OCI-LY1 (cell line): ENCODE results near the gene OCIAD1.
"Not testable (repeated sequence)": the region's sequence is repeated elsewhere in the genome, so short reads cannot be mapped to it uniquely, and the experiment has no call there.

ENCODE experiments used
- H2AFZ ChIP-seq: fragments of 200-600 bp; sonication (generic), shearing (Covaris generic); 2 replicates; pipeline ENCODE4 v1.6.0; 2014; ENCODE audit warnings: antibody characterized with exemption, mild to moderate bottlenecking, low read length
- H3F3A ChIP-seq: fragments of 200-600 bp; sonication (generic), shearing (Covaris generic); 2 replicates; pipeline ENCODE4 v1.6.0; 2014; ENCODE audit warnings: mild to moderate bottlenecking, antibody characterized with exemption, low read length, moderate library complexity; ENCODE audit not compliant: insufficient read depth
- H3K27ac ChIP-seq: fragments of 200-600 bp; sonication (generic); 2 replicates; pipeline ENCODE4 v1.5.1; 2014; ENCODE audit warnings: low read length, mixed run types, mild to moderate bottlenecking, low read depth; ENCODE audit not compliant: poor library complexity, severe bottlenecking
- H3K27me3 ChIP-seq: fragments of 200-600 bp; sonication (generic); 2 replicates; pipeline ENCODE4 v1.6.0; 2014; ENCODE audit warnings: antibody characterized with exemption, mild to moderate bottlenecking, low read length, moderate library complexity; ENCODE audit not compliant: insufficient read depth
- H3K36me3 ChIP-seq: fragments of 200-600 bp; sonication (generic); 2 replicates; pipeline ENCODE4 v1.6.1; 2014; ENCODE audit warnings: mild to moderate bottlenecking, antibody characterized with exemption, low read length, moderate library complexity, mixed read lengths; ENCODE audit not compliant: insufficient read depth
- H3K4me1 ChIP-seq: fragments of 200-600 bp; sonication (generic); 2 replicates; pipeline ENCODE4 v1.5.1; 2014; ENCODE audit warnings: mild to moderate bottlenecking, low read length, moderate library complexity; ENCODE audit not compliant: insufficient read depth, severe bottlenecking
- H3K4me2 ChIP-seq: fragments of 200-600 bp; sonication (generic), shearing (Covaris generic); 2 replicates; pipeline ENCODE4 v1.6.1; 2014; ENCODE audit warnings: low read length
- H3K4me3 ChIP-seq: fragments of 200-600 bp; sonication (generic); 2 replicates; pipeline ENCODE4 v1.5.1; 2014; ENCODE audit warnings: low read length, low read depth, mild to moderate bottlenecking, mixed read lengths; ENCODE audit not compliant: poor library complexity, severe bottlenecking
- H3K79me2 ChIP-seq: fragments of 200-600 bp; shearing (Covaris generic); 2 replicates; pipeline ENCODE4 v1.6.1; 2016; ENCODE audit warnings: mixed run types, low read length, mixed read lengths; ENCODE audit not compliant: insufficient read depth
- H3K9ac ChIP-seq: fragments of 200-600 bp; sonication (generic), shearing (Covaris generic); 2 replicates; pipeline ENCODE4 v1.6.1; 2014; ENCODE audit warnings: mild to moderate bottlenecking, low read length, mixed read lengths
- H3K9me2 ChIP-seq: fragments of 200-600 bp; sonication (generic), shearing (Covaris generic); 2 replicates; pipeline ENCODE4 v1.6.1; 2014; ENCODE audit warnings: low read depth, mild to moderate bottlenecking, low read length, mixed read lengths
- H3K9me3 ChIP-seq: fragments of 200-600 bp; shearing (Covaris generic); 2 replicates; pipeline ENCODE4 v1.6.1; 2014; ENCODE audit warnings: low read length, mixed read lengths
- H4K20me1 ChIP-seq: fragments of 200-600 bp; sonication (generic), shearing (Covaris generic); 2 replicates; pipeline ENCODE4 v1.6.0; 2016; ENCODE audit warnings: mild to moderate bottlenecking, low read length; ENCODE audit not compliant: insufficient read depth
- CTCF ChIP-seq: fragments of 200-600 bp; sonication (generic), shearing (Covaris generic); IDR thresholded peaks from 2 replicates; pipeline ENCODE4 v1.5.1; 2017; ENCODE audit warnings: mild to moderate bottlenecking, antibody characterized with exemption, low read length, moderate library complexity, mixed read lengths
- EZH2 ChIP-seq: fragments of 200-600 bp; sonication (generic), shearing (Covaris generic); IDR thresholded peaks from 2 replicates; pipeline ENCODE4 v1.8.0; 2017; ENCODE audit warnings: borderline replicate concordance, mixed run types, mild to moderate bottlenecking, antibody characterized with exemption, low read length, moderate library complexity, mixed read lengths

Gene OCIAD1

GRCh38 chr4:48879561-48880442 lies 48.9 kb downstream of the OCIAD1 start:
- Histone ChIP-seq H3K4me2 (no peak overlapping the region), H3F3A (no peaks in the 10 kb centered on the region), H3K9me3 (no peaks in the 10 kb centered on the region), H3K9ac (no peak overlapping the region), H3K9me2 (no peaks in the 10 kb centered on the region), H3K79me2 (no peaks in the 10 kb centered on the region), H3K4me1 (no peaks in the 10 kb centered on the region), H3K27ac (no peak overlapping the region), H2AFZ (no peak overlapping the region), H3K4me3 (no peak overlapping the region), H4K20me1 (no peaks in the 10 kb centered on the region), H3K27me3 (no peaks in the 10 kb centered on the region), H3K36me3 (no peaks in the 10 kb centered on the region)
- TF ChIP-seq EZH2 (no peak), CTCF (no peak)

GRCh38 chr4:48881646-48882045 lies 50.8 kb downstream of the OCIAD1 start:
- H3K4me3 ChIP-seq, H2AFZ ChIP-seq, H4K20me1 ChIP-seq, H3K9ac ChIP-seq, H3K27ac ChIP-seq, H3K9me2 ChIP-seq, H3K4me2 ChIP-seq, H3K36me3 ChIP-seq, H3F3A ChIP-seq, H3K79me2 ChIP-seq, H3K9me3 ChIP-seq, H3K27me3 ChIP-seq, H3K4me1 ChIP-seq: not testable (repeated sequence)

GRCh38 chr4:48889750-48890149 lies 58.9 kb downstream of the OCIAD1 start:
- not testable (repeated sequence) for H3K9me3 ChIP-seq, H3K9me2 ChIP-seq, H3K4me1 ChIP-seq

GRCh38 chr4:48891028-48891619 lies 60.2 kb downstream of the OCIAD1 start:
- Histone ChIP-seq H3K27ac (no peak overlapping the region), H3K9me3 (no peaks in the 10 kb centered on the region), H3K9me2 (no peaks in the 10 kb centered on the region), H2AFZ (no peak overlapping the region), H3K4me3 (no peak overlapping the region), H3K4me1 (no peaks in the 10 kb centered on the region), H4K20me1 (no peaks in the 10 kb centered on the region), H3K36me3 (peaks cover 54% of the 10 kb centered on the region), H3K4me2 (no peak overlapping the region), H3K79me2 (no peaks in the 10 kb centered on the region), H3F3A (no peaks in the 10 kb centered on the region), H3K27me3 (no peaks in the 10 kb centered on the region), H3K9ac (no peak overlapping the region)
- no peak for TF ChIP-seq EZH2
- no peak for TF ChIP-seq CTCF

More at GRCh38 chr4:48889750-48890149, 58.9 kb downstream of the OCIAD1 start:
- H3K4me3 ChIP-seq, H2AFZ ChIP-seq, H3K9ac ChIP-seq, H3K79me2 ChIP-seq, H3F3A ChIP-seq, H3K27ac ChIP-seq, H3K27me3 ChIP-seq, H4K20me1 ChIP-seq, H3K4me2 ChIP-seq: not testable (repeated sequence)
- peaks cover 41% of the 10 kb centered on the region for H3K36me3 ChIP-seq
